Effector memory CD4-positive, alpha-beta T cell (primary cell): Measurements from ENCODE around the gene REEP6.
A peak's percentile ranks its signal among the peaks of the same experiment; 100 is the strongest.

Experiments
- DNase-seq, 3 donors: peaks; one replicate each; pipeline ENCODE4 v3.0.0-alpha.2; 2020
- H3K27ac ChIP-seq: 2 replicates; pipeline ENCODE4 v1.7.0; 2013; ENCODE audit warnings: mild to moderate bottlenecking, low read length, moderate library complexity; ENCODE audit not compliant: insufficient read depth, poor library complexity, severe bottlenecking
- H3K27me3 ChIP-seq: replicated peaks from 2 replicates; pipeline ENCODE4 v1.7.0; 2013; ENCODE audit warnings: mild to moderate bottlenecking, low read length; ENCODE audit not compliant: insufficient read depth, control insufficient read depth, poor library complexity, severe bottlenecking
- H3K36me3 ChIP-seq: 2 replicates; pipeline ENCODE4 v1.7.0; 2013; ENCODE audit warnings: mild to moderate bottlenecking, low read length, moderate library complexity; ENCODE audit not compliant: control insufficient read depth, insufficient read depth
- H3K4me1 ChIP-seq: 2 replicates; pipeline ENCODE4 v1.7.0; 2013; ENCODE audit warnings: low read length, mild to moderate bottlenecking; ENCODE audit not compliant: control insufficient read depth, insufficient read depth, poor library complexity, severe bottlenecking
- H3K4me3 ChIP-seq: 2 replicates; pipeline ENCODE4 v1.7.0; 2013; ENCODE audit warnings: low read length, low read depth, mild to moderate bottlenecking; ENCODE audit not compliant: insufficient read depth, poor library complexity, severe bottlenecking
- H3K9me3 ChIP-seq: 2 replicates; pipeline ENCODE4 v1.7.0; 2013; ENCODE audit warnings: mild to moderate bottlenecking, low read length, moderate library complexity; ENCODE audit not compliant: control insufficient read depth

Gene REEP6

GRCh38 chr19:1457892-1458291 lies 33.1 kb upstream of the REEP6 start:
- Histone ChIP-seq H3K4me3 (no peak overlapping the region), H3K9me3 (no peaks in the 10 kb centered on the region), H3K27me3 (peaks cover 46% of the 10 kb centered on the region), H3K27ac (no peak overlapping the region), H3K4me1 (peaks cover 19% of the 10 kb centered on the region), H3K36me3 (no peaks in the 10 kb centered on the region)
- DNase-seq, result no peak

GRCh38 chr19:1459479-1459878 lies 31.5 kb upstream of the REEP6 start:
- Histone ChIP-seq H3K4me1 (peaks cover 19% of the 10 kb centered on the region), H3K27ac (no peak overlapping the region)
- DNase-seq, result no peak

GRCh38 chr19:1460033-1460995 lies 30.7 kb upstream of the REEP6 start:
- H3K27me3 ChIP-seq, result peaks cover 26% of the 10 kb centered on the region
- H3K36me3 ChIP-seq, result no peaks in the 10 kb centered on the region
- H3K9me3 ChIP-seq, result no peaks in the 10 kb centered on the region
- H3K4me3 ChIP-seq, result no peak overlapping the region
- H3K27ac ChIP-seq, result no peak overlapping the region
- no peak for DNase-seq
- peaks cover 15% of the 10 kb centered on the region for H3K4me1 ChIP-seq

More at GRCh38 chr19:1459479-1459878, 31.5 kb upstream of the REEP6 start:
- Histone ChIP-seq H3K27me3 (peaks cover 32% of the 10 kb centered on the region), H3K4me3 (no peak overlapping the region), H3K36me3 (no peaks in the 10 kb centered on the region), H3K9me3 (no peaks in the 10 kb centered on the region)

GRCh38 chr19:1461862-1462261 lies 29.1 kb upstream of the REEP6 start:
- Histone ChIP-seq H3K36me3 (no peaks in the 10 kb centered on the region), H3K27ac (no peak overlapping the region), H3K9me3 (no peaks in the 10 kb centered on the region), H3K4me3 (no peak overlapping the region), H3K27me3 (peaks cover 26% of the 10 kb centered on the region), H3K4me1 (peaks cover 16% of the 10 kb centered on the region)
- no peak for DNase-seq

GRCh38 chr19:1465191-1466016 lies 25.6 kb upstream of the REEP6 start:
- no peaks in the 10 kb centered on the region for H3K36me3 ChIP-seq
- DNase-seq, result no peak
- peaks cover 35% of the 10 kb centered on the region for H3K27me3 ChIP-seq
- peaks cover 43% of the 10 kb centered on the region for H3K4me1 ChIP-seq
- H3K9me3 ChIP-seq, result no peaks in the 10 kb centered on the region
- H3K27ac ChIP-seq, result no peak overlapping the region
- H3K4me3 ChIP-seq, result no peak overlapping the region

DNA sequence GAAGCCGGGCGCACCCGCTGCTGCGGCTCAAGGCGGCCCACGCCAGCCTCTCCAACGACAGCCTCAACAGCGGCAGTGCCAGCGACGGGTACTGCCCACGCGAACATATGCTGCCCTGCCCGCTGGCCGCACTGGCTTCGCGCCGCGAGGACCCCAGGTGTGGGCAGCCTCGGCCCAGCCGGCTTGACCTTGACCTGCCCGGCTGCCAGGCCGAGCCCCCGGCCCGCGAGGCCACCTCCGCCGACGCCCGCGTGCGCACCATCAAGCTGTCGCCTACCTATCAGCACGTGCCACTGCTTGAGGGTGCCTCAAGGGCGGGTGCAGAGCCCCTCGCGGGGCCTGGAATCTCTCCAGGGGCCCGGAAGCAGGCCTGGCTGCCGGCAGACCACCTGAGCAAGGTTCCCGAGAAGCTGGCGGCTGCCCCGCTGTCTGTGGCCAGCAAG lies 24.9 kb upstream of the REEP6 start:
- Histone ChIP-seq H3K4me1 (peaks cover 49% of the 10 kb centered on the region), H3K9me3 (no peaks in the 10 kb centered on the region), H3K27me3 (peaks cover 35% of the 10 kb centered on the region), H3K4me3 (no peak overlapping the region), H3K27ac (no peak overlapping the region), H3K36me3 (no peaks in the 10 kb centered on the region)
- DNase-seq, result no peak

GRCh38 chr19:1466461-1467214 lies 24.3 kb upstream of the REEP6 start:
- peaks cover 55% of the 10 kb centered on the region for H3K4me1 ChIP-seq
- H3K27me3 ChIP-seq, result peaks cover 35% of the 10 kb centered on the region
- H3K4me3 ChIP-seq, result no peak overlapping the region

DNA sequence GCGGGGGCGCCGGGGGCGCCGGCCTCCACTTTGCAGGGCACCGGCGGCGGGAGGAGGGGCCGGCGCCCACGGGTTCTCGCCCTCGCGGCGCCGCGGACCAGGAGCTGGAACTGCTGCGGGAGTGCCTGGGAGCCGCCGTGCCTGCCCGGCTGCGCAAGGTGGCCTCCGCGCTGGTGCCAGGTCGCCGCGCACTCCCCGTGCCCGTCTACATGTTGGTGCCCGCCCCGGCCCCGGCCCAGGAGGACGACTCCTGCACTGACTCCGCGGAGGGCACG lies 23.8 kb upstream of the REEP6 start:
- Histone ChIP-seq H3K4me1 (peaks cover 59% of the 10 kb centered on the region), H3K27me3 (peaks cover 35% of the 10 kb centered on the region)
- no peak for DNase-seq

More at GRCh38 chr19:1466461-1467214, 24.3 kb upstream of the REEP6 start:
- no peak for DNase-seq
- H3K9me3 ChIP-seq, result no peaks in the 10 kb centered on the region
- H3K36me3 ChIP-seq, result no peaks in the 10 kb centered on the region
- H3K27ac ChIP-seq, result no peak overlapping the region

GRCh38 chr19:1467490-1468273 lies 23.3 kb upstream of the REEP6 start:
- peaks cover 59% of the 10 kb centered on the region for H3K4me1 ChIP-seq
- peaks cover 35% of the 10 kb centered on the region for H3K27me3 ChIP-seq
- no peaks in the 10 kb centered on the region for H3K36me3 ChIP-seq
- DNase-seq, result no peak
- no peak overlapping the region for H3K27ac ChIP-seq
- H3K9me3 ChIP-seq, result no peaks in the 10 kb centered on the region
- H3K4me3 ChIP-seq, result peak overlapping the region; percentile 37

More for the DNA sequence above, 23.8 kb upstream of the REEP6 start:
- Histone ChIP-seq H3K9me3 (no peaks in the 10 kb centered on the region), H3K4me3 (no peak overlapping the region), H3K27ac (no peak overlapping the region), H3K36me3 (no peaks in the 10 kb centered on the region)
